Tibial artery (tissue), 4 donors: ENCODE data around the gene ACER3.

Source experiments
- DNase-seq, 2 donors: peaks; one replicate each; pipeline ENCODE4 v3.0.0-alpha.2; 2019
- H3K27ac ChIP-seq, 2 donors: fragments of 200-600 bp; sonication (generic) in 1 of 2; 1 replicate in 1 of 2; 2 replicates in 1 of 2; pipeline ENCODE4 v1.5.1; 2018 to 2019; ENCODE audit warnings: mild to moderate bottlenecking in 1 of 2
- H3K27me3 ChIP-seq, 2 donors: fragments of 200-600 bp; sonication (generic) in 1 of 2; one replicate each; pipeline versions ENCODE4 v1.5.1 to v1.6.0; 2016 to 2019
- H3K36me3 ChIP-seq, 3 donors: fragments of 200-600 bp; sonication (generic) in 2 of 3; one replicate each; pipeline ENCODE4 v1.5.1; 2016 to 2019; ENCODE audit warnings: mild to moderate bottlenecking in 2 of 3
- H3K4me1 ChIP-seq, 4 donors: fragments of 200-600 bp; sonication (generic) in 2 of 4; 1 replicate in 3 of 4; 2 replicates in 1 of 4; pipeline ENCODE4 v1.5.1; 2016 to 2019
- H3K4me3 ChIP-seq, 2 donors: fragments of 200-600 bp; sonication (generic) in 1 of 2; 1 replicate in 1 of 2; 2 replicates in 1 of 2; pipeline ENCODE4 v1.5.1; 2018 to 2019; ENCODE audit warnings: mild to moderate bottlenecking in 2 of 2
- H3K9me3 ChIP-seq, 3 donors: fragments of 200-600 bp; sonication (generic) in 1 of 3; one replicate each; pipeline ENCODE4 v1.5.1; 2016 to 2019
- intact Hi-C: fragments of 100-400 bp; cut with DNase I; formaldehyde crosslinking; loops from one replicate; pipeline ENCODE4 v1.15.0; 2023; ENCODE audit warnings: low total_unique reads
- TF ChIP-seq, protein P1 (sequence below), 2 experiments: fragments of 200-600 bp in 1 of 2; fragments of 450-650 bp in 1 of 2; IDR thresholded peaks; one replicate each; pipeline ENCODE4 v1.5.1; 2017 to 2019; ENCODE audit warnings: antibody characterized with exemption in 2 of 2, mild to moderate bottlenecking in 1 of 2, moderate library complexity in 1 of 2

Gene ACER3

DNA sequence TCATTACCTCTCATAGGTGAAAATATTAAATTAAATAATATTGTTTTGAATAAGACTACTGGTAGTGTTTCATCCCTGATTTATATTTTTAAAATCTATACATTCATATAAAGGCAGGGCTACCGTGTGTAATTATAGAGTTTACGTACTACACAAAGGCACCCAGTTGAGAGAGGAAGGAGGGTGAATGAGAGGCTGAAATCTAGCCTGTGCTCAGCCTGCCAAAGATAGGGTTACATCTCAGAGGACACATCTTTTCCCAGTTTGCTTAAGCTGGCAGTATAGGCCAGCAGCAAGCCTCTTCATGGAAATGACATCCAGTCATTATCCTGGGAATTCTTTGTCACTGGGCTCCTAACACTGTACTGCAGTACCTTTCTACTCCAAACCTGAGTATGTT is 166.0 kb downstream of the ACER3 start:
- no peak overlapping the region for H3K4me3 ChIP-seq
- TF ChIP-seq, protein P1, sequence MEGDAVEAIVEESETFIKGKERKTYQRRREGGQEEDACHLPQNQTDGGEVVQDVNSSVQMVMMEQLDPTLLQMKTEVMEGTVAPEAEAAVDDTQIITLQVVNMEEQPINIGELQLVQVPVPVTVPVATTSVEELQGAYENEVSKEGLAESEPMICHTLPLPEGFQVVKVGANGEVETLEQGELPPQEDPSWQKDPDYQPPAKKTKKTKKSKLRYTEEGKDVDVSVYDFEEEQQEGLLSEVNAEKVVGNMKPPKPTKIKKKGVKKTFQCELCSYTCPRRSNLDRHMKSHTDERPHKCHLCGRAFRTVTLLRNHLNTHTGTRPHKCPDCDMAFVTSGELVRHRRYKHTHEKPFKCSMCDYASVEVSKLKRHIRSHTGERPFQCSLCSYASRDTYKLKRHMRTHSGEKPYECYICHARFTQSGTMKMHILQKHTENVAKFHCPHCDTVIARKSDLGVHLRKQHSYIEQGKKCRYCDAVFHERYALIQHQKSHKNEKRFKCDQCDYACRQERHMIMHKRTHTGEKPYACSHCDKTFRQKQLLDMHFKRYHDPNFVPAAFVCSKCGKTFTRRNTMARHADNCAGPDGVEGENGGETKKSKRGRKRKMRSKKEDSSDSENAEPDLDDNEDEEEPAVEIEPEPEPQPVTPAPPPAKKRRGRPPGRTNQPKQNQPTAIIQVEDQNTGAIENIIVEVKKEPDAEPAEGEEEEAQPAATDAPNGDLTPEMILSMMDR (IDR thresholded peaks at IDR 0.05) = no peak
- intact Hi-C loops = no loop called here
- peaks cover 0 to 6% (median 0%) of the 10 kb centered on the region in 3 donors for H3K36me3 ChIP-seq
- H3K9me3 ChIP-seq = no peaks in the 10 kb centered on the region
- no peaks in the 10 kb centered on the region for H3K4me1 ChIP-seq
- peaks cover 0 to 12% of the 10 kb centered on the region in 2 donors for H3K27me3 ChIP-seq
- H3K27ac ChIP-seq = no peak overlapping the region
- DNase-seq = no peak

DNA sequence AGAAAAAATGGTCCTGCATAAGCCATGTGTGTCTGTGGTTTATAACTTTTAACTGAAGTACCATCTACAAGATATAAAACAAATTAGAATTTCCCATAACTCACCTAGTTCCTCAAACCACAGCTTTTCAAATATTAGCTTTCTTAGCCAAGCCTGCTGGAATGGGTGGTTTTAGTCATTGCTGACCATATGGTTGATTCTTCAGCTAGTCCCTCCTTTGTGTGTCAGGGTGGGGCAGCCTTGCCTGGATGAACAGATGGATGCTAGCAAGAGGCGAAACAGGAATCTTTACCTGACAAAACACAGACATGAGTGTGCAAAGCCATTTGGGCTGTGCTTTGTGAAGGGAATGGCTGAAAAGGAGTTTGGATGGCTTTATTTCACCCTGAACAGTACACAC is 166.6 kb downstream of the ACER3 start:
- Histone ChIP-seq H3K9me3 (no peaks in the 10 kb centered on the region), H3K36me3 (peaks cover 0 to under 1% (median 0%) of the 10 kb centered on the region in 3 donors), H3K4me3 (no peak overlapping the region), H3K27ac (no peak overlapping the region), H3K4me1 (no peaks in the 10 kb centered on the region), H3K27me3 (peaks cover 0 to 12% of the 10 kb centered on the region in 2 donors)
- intact Hi-C loops = no loop called here
- TF ChIP-seq, protein P1 (IDR thresholded peaks at IDR 0.05) = no peak
- no peak for DNase-seq

DNA sequence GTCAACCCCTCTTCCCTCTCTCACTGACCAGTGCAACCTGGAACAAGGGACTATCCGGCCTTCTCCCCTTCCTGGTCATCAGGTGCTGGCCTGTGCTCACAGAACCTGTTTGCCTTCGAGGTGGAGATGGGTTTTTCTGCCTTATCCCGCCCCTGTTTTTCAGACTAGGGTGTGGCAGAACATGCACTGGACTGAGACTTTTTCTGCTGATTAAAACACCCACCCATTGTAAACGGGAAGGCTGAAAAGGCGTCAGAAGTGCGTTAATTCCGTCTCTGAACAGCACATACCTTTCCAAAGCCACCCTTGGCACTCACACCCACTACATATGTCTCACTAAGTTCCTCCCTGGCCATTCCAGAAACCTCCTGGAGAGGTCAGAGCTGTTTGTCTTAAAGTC is 169.1 kb downstream of the ACER3 start:
- TF ChIP-seq, protein P1 (IDR thresholded peaks at IDR 0.05) = no peak
- peaks cover 0 to 20% of the 10 kb centered on the region in 2 donors for H3K27me3 ChIP-seq
- intact Hi-C loops = no loop called here
- no peak overlapping the region for H3K4me3 ChIP-seq
- no peaks in the 10 kb centered on the region for H3K9me3 ChIP-seq
- H3K27ac ChIP-seq = no peak overlapping the region
- no peaks in the 10 kb centered on the region for H3K4me1 ChIP-seq
- H3K36me3 ChIP-seq = no peaks in the 10 kb centered on the region
- no peak for DNase-seq

DNA sequence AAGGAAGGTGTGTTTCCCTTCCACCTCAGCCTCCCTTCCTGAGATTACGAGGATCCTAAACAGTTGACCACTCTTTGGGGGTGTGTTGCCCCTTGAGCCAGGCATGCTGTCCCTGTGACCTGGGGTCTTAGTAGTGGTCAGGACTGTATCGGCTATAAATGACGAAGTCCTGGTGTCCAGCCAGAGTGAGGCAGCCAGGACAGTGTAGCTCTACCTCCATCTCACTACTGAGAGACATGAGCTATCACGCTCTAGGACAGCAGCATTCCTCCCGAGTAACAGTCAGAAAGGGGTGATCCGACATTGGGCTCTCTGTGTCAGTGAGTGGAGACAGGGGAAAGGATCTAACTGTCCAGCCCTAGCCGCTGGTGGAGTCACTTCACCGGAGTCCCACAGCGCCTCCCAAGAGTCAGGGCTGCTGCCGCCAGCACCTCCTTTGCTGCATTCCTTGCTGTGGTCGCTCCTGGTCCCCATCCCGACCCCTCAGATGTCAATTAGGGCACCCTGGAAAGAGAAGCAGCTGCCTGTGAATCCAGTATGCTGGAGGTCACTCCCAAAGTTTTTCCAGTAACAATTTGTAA is 170.2 kb downstream of the ACER3 start:
- Histone ChIP-seq H3K9me3 (no peaks in the 10 kb centered on the region), H3K27me3 (peaks cover 0 to 20% of the 10 kb centered on the region in 2 donors), H3K4me1 (no peaks in the 10 kb centered on the region), H3K36me3 (no peaks in the 10 kb centered on the region), H3K4me3 (no peak overlapping the region), H3K27ac (no peak overlapping the region)
- TF ChIP-seq, protein P1 (IDR thresholded peaks at IDR 0.05) = no peak
- intact Hi-C loops = no loop called here
- no peak for DNase-seq

DNA sequence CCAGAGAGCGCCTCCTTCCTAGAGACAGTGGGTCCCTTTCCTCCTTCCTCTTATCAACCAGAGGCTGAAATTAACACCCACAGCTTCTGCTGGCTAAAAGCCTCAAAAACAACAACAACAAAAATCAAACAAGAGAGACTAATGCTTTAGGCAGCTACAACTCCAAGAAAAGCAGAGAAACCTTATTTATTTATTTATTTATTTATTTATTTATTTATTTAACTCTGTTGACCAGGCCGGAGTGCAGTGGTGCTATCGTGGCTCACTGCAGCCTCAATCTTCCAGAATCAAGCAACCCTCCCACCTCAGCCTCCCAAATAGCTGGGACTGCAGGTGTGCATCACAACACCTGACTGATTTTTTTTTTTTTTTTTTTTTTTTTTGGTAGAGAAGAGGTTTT is 170.9 kb downstream of the ACER3 start:
- TF ChIP-seq, protein P1 (IDR thresholded peaks at IDR 0.05) = no peak
- H3K9me3 ChIP-seq = no peaks in the 10 kb centered on the region
- no peak for DNase-seq
- intact Hi-C loops = no loop called here
- no peak overlapping the region for H3K27ac ChIP-seq
- peaks cover 0 to 20% of the 10 kb centered on the region in 2 donors for H3K27me3 ChIP-seq
- H3K4me3 ChIP-seq = no peak overlapping the region
- no peaks in the 10 kb centered on the region for H3K4me1 ChIP-seq
- no peaks in the 10 kb centered on the region for H3K36me3 ChIP-seq

DNA sequence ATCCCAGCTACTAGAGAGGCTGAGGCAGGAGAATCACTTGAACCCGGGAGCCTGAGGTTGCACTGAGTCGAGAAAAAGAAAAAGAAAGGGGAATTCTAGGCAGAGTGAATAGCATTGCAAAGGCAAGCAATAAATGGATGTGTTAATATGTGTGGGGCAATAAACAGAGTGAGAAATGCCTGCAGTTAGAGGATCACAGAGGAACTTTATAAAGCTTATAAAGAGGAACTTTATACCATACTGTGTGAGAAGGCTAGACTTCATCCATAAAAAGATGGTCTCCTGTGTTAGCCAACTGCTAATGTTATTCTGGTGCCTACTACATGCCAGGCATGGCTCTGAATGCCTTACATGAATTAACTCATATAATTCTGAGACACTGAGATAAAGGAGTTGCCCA is 174.3 kb downstream of the ACER3 start:
- intact Hi-C loops = loop anchor here (5.0 kb wide), 1 partner anchor 113 kb away; no protein-coding TSS in a partner anchor
- Histone ChIP-seq H3K9me3 (no peaks in the 10 kb centered on the region), H3K36me3 (no peaks in the 10 kb centered on the region), H3K4me3 (no peak overlapping the region), H3K4me1 (peaks cover 0 to 9% (median 7%) of the 10 kb centered on the region in 4 donors), H3K27me3 (peaks cover 0 to 47% of the 10 kb centered on the region in 2 donors), H3K27ac (no peak overlapping the region)
- DNase-seq = no peak
- TF ChIP-seq, protein P1 (IDR thresholded peaks at IDR 0.05) = no peak
